ENCODE data around the gene SHLD3. TPM values are rescaled to one million over a fixed set of nuclear protein-coding genes. Genes with fewer than 3 reads are reported as not detected.
A peak's percentile ranks its signal among the peaks of the same experiment; 100 is the strongest.
"Not testable (repeated sequence)": the region's sequence is repeated elsewhere in the genome, so short reads cannot be mapped to it uniquely, and the experiment has no call there.

SHLD3 gene, protein sequence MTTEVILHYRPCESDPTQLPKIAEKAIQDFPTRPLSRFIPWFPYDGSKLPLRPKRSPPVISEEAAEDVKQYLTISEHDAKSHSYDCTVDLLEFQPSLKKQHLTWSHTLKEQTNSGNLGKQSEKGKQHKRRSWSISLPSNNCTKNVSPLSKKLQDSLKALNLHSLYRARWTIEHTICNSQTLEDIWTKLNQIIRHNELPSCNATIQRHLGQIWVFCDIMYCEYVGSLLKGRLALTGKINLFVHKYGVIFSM
- 3.5 to 4.0 TPM (median 3.7 TPM) in 3 replicates for total RNA-seq

- TF ChIP-seq CTCF (IDR thresholded peaks at IDR 0.05; ENCODE audit: unreplicated experiment) = peak; percentile 14
- H3K4me3 Mint-ChIP-seq = peak within 1 kb of the TSS; percentile 94
- no peaks in the 10 kb centered on the region for H3K27me3 Mint-ChIP-seq (ENCODE audit: low read depth)
- H3K27ac Mint-ChIP-seq = peak within 1 kb of the TSS; percentile 99
- peaks cover 6% of the 10 kb centered on the region for H3K36me3 Mint-ChIP-seq
- DNase-seq (ENCODE audit: low spot score in 2 of 2, unreplicated experiment in 2 of 2) = peak in 1 of 2 experiments; percentile 68
- peaks cover 31% of the 10 kb centered on the region for H3K4me1 Mint-ChIP-seq
- H3K9me3 Mint-ChIP-seq = no peaks in the 10 kb centered on the region
Observed at GRCh38 chr5:65624571-65625555, at the start of gene SHLD3, which contains the start of gene TRAPPC13. Gene SHLD3, plus strand, starts transcription at chr5:65625027. Its CDS starts 4,561 bp downstream, at chr5:65629588. Gene TRAPPC13, plus strand, starts transcription at chr5:65625027. Its CDS starts 34 bp downstream, at chr5:65625061.

- no peak for DNase-seq (ENCODE audit: low spot score in 2 of 2, unreplicated experiment in 2 of 2)
- TF ChIP-seq CTCF (IDR thresholded peaks at IDR 0.05; ENCODE audit: unreplicated experiment) = no peak
- Mint-ChIP-seq H3K27me3 (ENCODE audit: low read depth) (no peaks in the 10 kb centered on the region), H3K4me1 (no peaks in the 10 kb centered on the region), H3K27ac (no peak overlapping the region), H3K36me3 (peaks cover 32% of the 10 kb centered on the region), H3K4me3 (no peak overlapping the region), H3K9me3 (no peaks in the 10 kb centered on the region)
Observed at GRCh38 chr5:65577141-65577540, 47.7 kb upstream of the SHLD3 start.

DNA sequence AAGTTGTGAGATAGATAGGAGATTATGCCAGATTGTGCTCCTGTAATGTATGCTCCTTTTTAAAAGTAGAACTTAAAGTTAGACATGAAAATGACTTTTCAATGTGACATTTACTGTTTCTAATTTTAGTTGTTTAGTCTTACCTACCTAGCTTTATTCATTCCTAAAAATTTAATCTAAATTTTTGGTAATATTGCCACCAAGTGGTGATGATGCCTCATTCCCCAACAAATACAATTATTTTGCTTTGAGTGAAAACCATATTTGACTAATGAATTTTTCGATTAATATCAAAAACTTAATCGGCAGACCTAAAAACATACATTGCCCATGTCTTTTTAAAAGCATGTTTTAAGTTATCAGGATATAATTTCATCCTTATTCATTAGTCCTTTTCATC is 36.1 kb upstream of the SHLD3 start:
- Mint-ChIP-seq H3K27me3 (ENCODE audit: low read depth) (no peaks in the 10 kb centered on the region), H3K27ac (no peak overlapping the region), H3K9me3 (no peaks in the 10 kb centered on the region), H3K4me3 (no peak overlapping the region), H3K4me1 (no peaks in the 10 kb centered on the region), H3K36me3 (peaks cover 29% of the 10 kb centered on the region)
- no peak for DNase-seq (ENCODE audit: low spot score in 2 of 2, unreplicated experiment in 2 of 2)
- no peak for TF ChIP-seq CTCF (IDR thresholded peaks at IDR 0.05; ENCODE audit: unreplicated experiment)

DNA sequence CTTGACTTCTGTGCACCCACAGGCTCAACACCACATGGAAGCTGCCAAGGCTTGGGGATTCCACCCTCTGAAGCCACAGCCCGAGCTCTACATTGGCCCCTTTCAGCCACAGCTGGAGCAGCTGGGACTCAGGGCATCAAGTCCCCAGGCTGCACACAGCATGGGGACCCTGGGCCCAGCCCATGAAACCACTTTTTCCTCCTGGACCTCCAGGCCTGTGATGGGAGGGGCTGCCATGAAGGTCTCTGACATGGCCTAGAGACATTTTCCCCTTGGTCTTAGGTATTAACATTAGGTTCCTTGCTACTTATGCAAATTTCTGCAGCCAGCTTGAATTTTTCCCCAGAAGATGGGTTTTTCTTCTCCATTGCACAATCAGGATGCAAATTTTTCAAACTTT is 23.1 kb upstream of the SHLD3 start:
- peaks cover 34% of the 10 kb centered on the region for H3K9me3 Mint-ChIP-seq
- H3K4me1 Mint-ChIP-seq; H3K27me3 Mint-ChIP-seq (ENCODE audit: low read depth); H3K4me3 Mint-ChIP-seq; DNase-seq (ENCODE audit: low spot score in 2 of 2, unreplicated experiment in 2 of 2); H3K27ac Mint-ChIP-seq: not testable (repeated sequence)
- peaks cover 75% of the 10 kb centered on the region for H3K36me3 Mint-ChIP-seq

DNA sequence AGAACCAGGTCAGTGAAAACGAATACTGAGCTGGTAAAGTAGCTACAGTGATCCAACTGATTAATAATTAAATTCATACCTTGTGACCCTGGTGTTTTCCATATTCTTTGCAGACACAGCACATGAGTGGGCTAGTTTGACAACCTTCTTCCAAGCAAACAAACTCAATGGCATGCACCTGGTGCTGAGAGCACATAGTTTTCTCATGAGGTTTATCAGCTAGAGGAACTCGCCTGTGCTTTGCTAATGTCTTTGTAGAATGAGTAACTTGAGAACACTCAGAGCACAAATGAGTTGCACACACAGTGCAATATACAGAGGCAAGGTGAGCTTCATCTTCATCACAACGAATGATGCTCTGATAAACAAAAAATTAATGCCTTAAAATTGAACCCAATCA is 13.3 kb upstream of the SHLD3 start:
- TF ChIP-seq CTCF (IDR thresholded peaks at IDR 0.05; ENCODE audit: unreplicated experiment) = no peak
- Mint-ChIP-seq H3K36me3 (peaks cover 36% of the 10 kb centered on the region), H3K4me1 (peaks cover 4% of the 10 kb centered on the region), H3K27ac (peak overlapping the region; percentile 60), H3K27me3 (ENCODE audit: low read depth) (no peaks in the 10 kb centered on the region), H3K4me3 (no peak overlapping the region), H3K9me3 (no peaks in the 10 kb centered on the region)
- DNase-seq (ENCODE audit: low spot score in 2 of 2, unreplicated experiment in 2 of 2) = no peak
